Transverse colon (tissue), 4 donors: Measurements from ENCODE around the gene HIF1A. TPM values are rescaled to one million over a fixed set of nuclear protein-coding genes. Genes with fewer than 3 reads are reported as not detected.

Experiments used
- DNase-seq: peaks from one replicate; pipeline ENCODE4 v3.0.0-alpha.2; 2019
- H3K27ac ChIP-seq, 4 donors: fragments of 200-600 bp; sonication (generic); 2 replicates each; pipeline ENCODE4 v1.5.1; 2016 to 2018; ENCODE audit warnings: inconsistent platforms in 4 of 4
- H3K27me3 ChIP-seq: fragments of 200-600 bp; sonication (generic); 2 replicates; pipeline ENCODE4 v1.5.1; 2017; ENCODE audit warnings: inconsistent platforms
- H3K36me3 ChIP-seq, 4 donors: fragments of 200-600 bp; sonication (generic); 2 replicates each; pipeline ENCODE4 v1.5.1; 2017 to 2019; ENCODE audit warnings: inconsistent platforms in 4 of 4
- H3K4me1 ChIP-seq, 4 donors: fragments of 200-600 bp; sonication (generic); 2 replicates each; pipeline ENCODE4 v1.5.1; 2017 to 2020; ENCODE audit warnings: inconsistent platforms in 4 of 4
- H3K4me3 ChIP-seq, 4 donors: fragments of 200-600 bp; sonication (generic); 1 replicate in 1 of 4; 2 replicates in 3 of 4; pipeline versions ENCODE4 v1.5.1 to v1.6.1; 2017 to 2019; ENCODE audit warnings: inconsistent platforms in 4 of 4
- H3K9me3 ChIP-seq, 2 donors: fragments of 200-600 bp; sonication (generic); 2 replicates each; pipeline ENCODE4 v1.5.1; 2017 to 2019; ENCODE audit warnings: inconsistent platforms in 2 of 2
- CTCF ChIP-seq, 5 experiments: fragments of 200-600 bp in 3 of 5; fragments of 450-650 bp in 2 of 5; sonication (generic) in 3 of 5; IDR thresholded peaks; 1 replicate in 2 of 5; 2 replicates in 3 of 5; pipeline ENCODE4 v1.5.1; 2016 to 2017; ENCODE audit warnings: antibody characterized with exemption in 5 of 5, inconsistent platforms in 3 of 5, mild to moderate bottlenecking in 2 of 5, moderate library complexity in 1 of 5
- EP300 ChIP-seq: sonication (generic); formaldehyde crosslinking; IDR thresholded peaks from one replicate; pipeline ENCODE4 v1.6.1; 2017; ENCODE audit warnings: antibody characterized with exemption, low read depth
- POLR2A ChIP-seq: fragments of 450-650 bp; IDR thresholded peaks from one replicate; pipeline ENCODE4 v1.6.1; 2016; ENCODE audit warnings: antibody characterized with exemption, mild to moderate bottlenecking, moderate library complexity
- POLR2AphosphoS5 ChIP-seq, 3 donors: sonication (generic); formaldehyde crosslinking; IDR thresholded peaks; one replicate each; pipeline ENCODE4 v1.6.1; 2016; ENCODE audit warnings: antibody characterized with exemption in 3 of 3
- WGBS, 2 donors: methylation state at CpG; one replicate each; pipeline ENCODE4 v1.1.5; 2018; ENCODE audit warnings: low coverage in 1 of 2; 5-methylcytosine and 5-hydroxymethylcytosine counted together
- in situ Hi-C, 4 donors: fragments of 200-750 bp; cut with MboI; loops; one replicate each; pipeline versions ENCODE4 v1.15.0 to v1.15.1; 2017; ENCODE audit warnings: low sequenced_read_pairs in 3 of 4, low pct_ligation_motif_present in 1 of 4, low pct_unique_long_range_greater_than_20kb in 1 of 4
- intact Hi-C: fragments of 100-400 bp; cut with DNase I; formaldehyde crosslinking; loops from one replicate; pipeline ENCODE4 v1.15.1; 2023; ENCODE audit warnings: low total_unique reads
- total RNA-seq, 4 donors: library from RNA; depleted of rRNA; stranded (reverse); fragments of >200 nt; gene quantifications; one replicate each; pipeline ENCODE4 v1.1.0, GENCODE V29; 2016

Gene HIF1A
- total RNA-seq, 4 donors from 2014 or later: 27.9 to 103 (median 76.1) TPM

DNA sequence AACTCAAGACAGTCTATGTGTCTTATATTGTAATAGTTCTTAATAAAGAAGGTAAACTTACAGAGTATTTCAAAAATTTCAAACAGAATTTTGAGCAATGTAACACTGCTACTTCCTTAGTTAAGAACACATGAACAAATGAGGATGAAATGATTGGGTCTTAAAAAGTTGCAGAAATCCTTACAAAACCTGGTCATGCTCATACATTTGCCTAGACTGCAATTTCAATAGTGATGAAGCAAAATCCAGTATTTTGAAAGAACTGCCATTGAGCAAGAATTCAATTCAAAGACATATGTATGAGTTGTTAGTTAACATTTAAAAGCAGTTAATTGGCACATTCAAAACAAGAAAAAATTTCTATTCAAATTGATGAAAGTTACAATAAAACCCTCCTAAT lies 17.8 kb upstream of the HIF1A start:
- in situ Hi-C loops (no loop called here), intact Hi-C loops (no loop called here)
- H3K27ac ChIP-seq: no peak overlapping the region
- no peaks in the 10 kb centered on the region for H3K9me3 ChIP-seq
- no peak for TF ChIP-seq POLR2A
- no peak for TF ChIP-seq EP300
- TF ChIP-seq CTCF (IDR thresholded peaks at IDR 0.05): no peak
- no peak for TF ChIP-seq POLR2AphosphoS5 (IDR thresholded peaks at IDR 0.05)
- peaks cover 0 to 8% (median 0%) of the 10 kb centered on the region in 4 donors for H3K4me1 ChIP-seq
- no peak for DNase-seq
- H3K36me3 ChIP-seq: no peaks in the 10 kb centered on the region
- no peak overlapping the region for H3K4me3 ChIP-seq
- H3K27me3 ChIP-seq: no peaks in the 10 kb centered on the region

DNA sequence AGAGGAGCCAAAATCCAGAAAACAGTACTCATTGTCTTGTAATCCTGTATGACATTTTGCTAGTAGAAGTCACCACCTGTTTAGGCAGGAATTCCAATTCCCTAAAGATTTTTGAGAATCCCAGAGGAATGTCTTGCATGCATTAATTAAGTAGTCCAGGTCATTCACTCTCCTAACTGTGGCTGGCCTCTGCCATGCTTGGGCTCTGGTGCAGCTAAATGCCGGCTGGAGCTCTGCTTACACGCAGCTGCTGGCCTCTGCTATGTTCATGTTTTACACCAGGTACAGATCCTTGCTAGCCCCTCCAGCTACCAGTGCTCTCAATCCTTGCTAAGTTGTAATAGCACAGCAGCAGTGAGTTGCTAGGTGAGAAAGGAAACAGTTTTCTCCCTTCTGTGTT lies 16.3 kb upstream of the HIF1A start:
- no peaks in the 10 kb centered on the region for H3K9me3 ChIP-seq
- H3K4me1 ChIP-seq: peaks cover 0 to 8% (median 0%) of the 10 kb centered on the region in 4 donors
- H3K27ac ChIP-seq: no peak overlapping the region
- intact Hi-C loops: no loop called here
- H3K4me3 ChIP-seq: no peak overlapping the region
- H3K36me3 ChIP-seq: no peaks in the 10 kb centered on the region
- 78% methylated on average over 2 of the region's 2 CpGs; no CpG with 5 or more reads in 1 of the 2 donors for WGBS, 2 donors
- in situ Hi-C loops: no loop called here
- TF ChIP-seq EP300 (no peak), POLR2AphosphoS5 (IDR thresholded peaks at IDR 0.05) (no peak), CTCF (IDR thresholded peaks at IDR 0.05) (no peak), POLR2A (no peak)
- no peaks in the 10 kb centered on the region for H3K27me3 ChIP-seq
- no peak for DNase-seq

- H3K4me1 ChIP-seq: peaks cover 0 to 8% (median 0%) of the 10 kb centered on the region in 4 donors
These were observed 13.9 kb upstream of the HIF1A start for GRCh38 chr14:61681413-61681812.

GRCh38 chr14:61683108-61683507 lies 12.2 kb upstream of the HIF1A start:
- no peaks in the 10 kb centered on the region for H3K27me3 ChIP-seq
- no peak overlapping the region for H3K4me3 ChIP-seq
- no peak overlapping the region for H3K27ac ChIP-seq
- whole genome bisulfite sequencing, 2 donors: 93 to 96% methylated on average over 2 of the region's 2 CpGs
- no peak for DNase-seq
- intact Hi-C loops (no loop called here), in situ Hi-C loops (no loop called here)
- no peaks in the 10 kb centered on the region for H3K36me3 ChIP-seq
- no peaks in the 10 kb centered on the region for H3K9me3 ChIP-seq
- peaks cover 0 to 8% (median 0%) of the 10 kb centered on the region in 4 donors for H3K4me1 ChIP-seq
- TF ChIP-seq EP300 (no peak), CTCF (IDR thresholded peaks at IDR 0.05) (no peak), POLR2AphosphoS5 (IDR thresholded peaks at IDR 0.05) (no peak), POLR2A (no peak)

More at GRCh38 chr14:61681413-61681812, 13.9 kb upstream of the HIF1A start:
- Histone ChIP-seq H3K27ac (peak overlapping the region in 2 of 4 donors; percentile 26 to 43), H3K9me3 (no peaks in the 10 kb centered on the region), H3K36me3 (no peaks in the 10 kb centered on the region), H3K27me3 (no peaks in the 10 kb centered on the region), H3K4me3 (no peak overlapping the region)
- intact Hi-C loops: no loop called here
- no peak for DNase-seq
- 46 to 69% methylated on average over 3 to 6 of the region's 6 CpGs for WGBS, 2 donors
- in situ Hi-C loops: no loop called here
- TF ChIP-seq CTCF (IDR thresholded peaks at IDR 0.05): no peak
- no peak for TF ChIP-seq POLR2A
- no peak for TF ChIP-seq EP300
- TF ChIP-seq POLR2AphosphoS5 (IDR thresholded peaks at IDR 0.05): no peak
